ENCODE measurements around the gene PITPNM1. TPM values are rescaled to one million over a fixed set of nuclear protein-coding genes. Genes with fewer than 3 reads are reported as not detected.

Gene PITPNM1
- total RNA-seq, 1 donor from 2014 or later, result 11.5 TPM

GRCh38 chr11:67500484-67500821, 4.7 kb downstream of the PITPNM1 start:
- Mint-ChIP-seq H3K4me3 (ENCODE audit: unreplicated experiment) (no peak overlapping the region), H3K36me3 (ENCODE audit: low read depth, unreplicated experiment) (peaks cover 11% of the 10 kb centered on the region), H3K27me3 (ENCODE audit: unreplicated experiment) (peaks cover 5% of the 10 kb centered on the region), H3K4me1 (ENCODE audit: unreplicated experiment) (peaks cover 4% of the 10 kb centered on the region), H3K27ac (ENCODE audit: unreplicated experiment) (no peak overlapping the region), H3K9me3 (ENCODE audit: unreplicated experiment) (no peaks in the 10 kb centered on the region)
- TF ChIP-seq, protein P1, sequence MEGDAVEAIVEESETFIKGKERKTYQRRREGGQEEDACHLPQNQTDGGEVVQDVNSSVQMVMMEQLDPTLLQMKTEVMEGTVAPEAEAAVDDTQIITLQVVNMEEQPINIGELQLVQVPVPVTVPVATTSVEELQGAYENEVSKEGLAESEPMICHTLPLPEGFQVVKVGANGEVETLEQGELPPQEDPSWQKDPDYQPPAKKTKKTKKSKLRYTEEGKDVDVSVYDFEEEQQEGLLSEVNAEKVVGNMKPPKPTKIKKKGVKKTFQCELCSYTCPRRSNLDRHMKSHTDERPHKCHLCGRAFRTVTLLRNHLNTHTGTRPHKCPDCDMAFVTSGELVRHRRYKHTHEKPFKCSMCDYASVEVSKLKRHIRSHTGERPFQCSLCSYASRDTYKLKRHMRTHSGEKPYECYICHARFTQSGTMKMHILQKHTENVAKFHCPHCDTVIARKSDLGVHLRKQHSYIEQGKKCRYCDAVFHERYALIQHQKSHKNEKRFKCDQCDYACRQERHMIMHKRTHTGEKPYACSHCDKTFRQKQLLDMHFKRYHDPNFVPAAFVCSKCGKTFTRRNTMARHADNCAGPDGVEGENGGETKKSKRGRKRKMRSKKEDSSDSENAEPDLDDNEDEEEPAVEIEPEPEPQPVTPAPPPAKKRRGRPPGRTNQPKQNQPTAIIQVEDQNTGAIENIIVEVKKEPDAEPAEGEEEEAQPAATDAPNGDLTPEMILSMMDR (IDR thresholded peaks at IDR 0.05; ENCODE audit: unreplicated experiment), result no peak
- no peak for DNase-seq (ENCODE audit: low spot score)

DNA sequence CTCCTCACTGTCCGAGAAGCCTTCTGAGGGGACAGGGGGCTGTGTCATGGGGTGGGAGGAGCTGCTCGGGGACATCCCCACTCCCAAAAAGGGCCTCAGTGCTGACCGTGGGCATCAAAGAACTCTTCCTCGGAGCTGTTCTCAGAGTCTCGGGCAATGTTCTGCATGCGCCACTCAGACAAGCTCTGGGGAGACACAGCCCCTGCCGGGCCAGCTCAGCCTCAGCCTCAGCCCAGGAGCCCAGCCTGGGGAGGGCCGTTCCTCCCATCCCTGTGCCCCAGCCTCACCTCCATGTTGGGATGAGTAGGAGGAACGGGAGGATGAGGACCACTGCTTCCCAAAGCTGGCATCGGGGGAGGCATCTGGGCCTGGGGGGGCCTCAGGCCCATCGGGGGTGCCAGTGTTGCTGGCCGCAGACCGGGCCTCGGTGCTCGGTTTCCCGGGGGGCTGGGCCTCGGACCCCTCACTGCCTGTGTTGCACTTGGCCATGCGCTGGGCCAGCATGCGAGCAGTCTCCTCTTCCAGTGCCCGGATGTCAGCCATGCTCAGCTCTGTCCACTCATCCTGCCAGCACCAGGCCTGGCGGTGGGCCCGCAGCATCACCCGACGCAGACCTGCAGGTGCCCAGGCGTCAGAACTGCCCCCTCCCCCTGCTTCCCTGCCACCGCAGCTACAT, 5.2 kb downstream of the PITPNM1 start:
- no peak for DNase-seq (ENCODE audit: low spot score)
- Mint-ChIP-seq H3K9me3 (ENCODE audit: unreplicated experiment) (no peaks in the 10 kb centered on the region), H3K36me3 (ENCODE audit: low read depth, unreplicated experiment) (peaks cover 11% of the 10 kb centered on the region), H3K4me3 (ENCODE audit: unreplicated experiment) (no peak overlapping the region), H3K27me3 (ENCODE audit: unreplicated experiment) (peaks cover 5% of the 10 kb centered on the region), H3K4me1 (ENCODE audit: unreplicated experiment) (peaks cover 3% of the 10 kb centered on the region), H3K27ac (ENCODE audit: unreplicated experiment) (no peak overlapping the region)
- TF ChIP-seq, protein P1 (IDR thresholded peaks at IDR 0.05; ENCODE audit: unreplicated experiment), result no peak

- H3K4me1 Mint-ChIP-seq (ENCODE audit: unreplicated experiment), result peaks cover 3% of the 10 kb centered on the region
- no peak overlapping the region for H3K4me3 Mint-ChIP-seq (ENCODE audit: unreplicated experiment)
- TF ChIP-seq, protein P1 (IDR thresholded peaks at IDR 0.05; ENCODE audit: unreplicated experiment), result no peak
- no peak overlapping the region for H3K27ac Mint-ChIP-seq (ENCODE audit: unreplicated experiment)
- DNase-seq (ENCODE audit: low spot score), result no peak
- H3K36me3 Mint-ChIP-seq (ENCODE audit: low read depth, unreplicated experiment), result peaks cover 11% of the 10 kb centered on the region
- H3K27me3 Mint-ChIP-seq (ENCODE audit: unreplicated experiment), result peaks cover 5% of the 10 kb centered on the region
- H3K9me3 Mint-ChIP-seq (ENCODE audit: unreplicated experiment), result no peaks in the 10 kb centered on the region
Measured at GRCh38 chr11:67498544-67498972, 6.6 kb downstream of the PITPNM1 start.

DNA sequence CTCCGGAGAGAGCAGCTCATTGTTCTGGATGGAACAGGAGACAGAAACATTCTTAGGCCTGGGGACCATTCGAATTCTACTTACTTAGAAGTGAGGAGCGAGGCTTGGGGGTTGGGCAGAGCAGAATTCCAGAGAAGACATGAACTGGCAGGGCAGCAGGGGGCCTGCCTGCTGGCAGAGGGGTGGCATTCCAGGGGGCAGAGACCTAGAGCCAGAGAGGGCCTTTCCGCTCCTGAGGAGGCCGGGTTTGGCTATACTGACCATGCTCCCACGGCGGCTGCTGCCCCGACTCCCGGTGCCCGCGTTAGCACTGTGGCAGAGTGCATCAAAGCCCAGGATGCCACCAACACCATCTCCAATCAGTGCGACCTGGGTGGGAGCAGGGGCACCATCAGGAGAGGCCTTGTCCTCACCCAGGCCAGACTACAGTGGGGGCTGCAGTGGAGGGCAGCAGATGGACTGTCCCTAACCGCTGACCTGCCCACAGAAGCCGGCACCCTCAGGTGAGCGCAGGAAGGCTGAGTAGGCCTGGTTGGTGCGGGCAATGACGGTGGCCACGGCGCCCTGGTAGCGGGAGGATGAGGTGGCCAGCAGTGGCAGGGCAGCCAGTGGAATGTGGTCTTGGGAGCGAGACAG, 7.4 kb downstream of the PITPNM1 start:
- TF ChIP-seq, protein P1 (IDR thresholded peaks at IDR 0.05; ENCODE audit: unreplicated experiment), result no peak
- Mint-ChIP-seq H3K9me3 (ENCODE audit: unreplicated experiment) (no peaks in the 10 kb centered on the region), H3K4me1 (ENCODE audit: unreplicated experiment) (no peaks in the 10 kb centered on the region), H3K27ac (ENCODE audit: unreplicated experiment) (no peak overlapping the region), H3K4me3 (ENCODE audit: unreplicated experiment) (no peak overlapping the region), H3K27me3 (ENCODE audit: unreplicated experiment) (no peaks in the 10 kb centered on the region), H3K36me3 (ENCODE audit: low read depth, unreplicated experiment) (peaks cover 7% of the 10 kb centered on the region)
- no peak for DNase-seq (ENCODE audit: low spot score)

GRCh38 chr11:67496113-67496512, 9.1 kb downstream of the PITPNM1 start:
- TF ChIP-seq, protein P1 (IDR thresholded peaks at IDR 0.05; ENCODE audit: unreplicated experiment), result no peak
- H3K36me3 Mint-ChIP-seq (ENCODE audit: low read depth, unreplicated experiment), result peaks cover 6% of the 10 kb centered on the region
- H3K4me1 Mint-ChIP-seq (ENCODE audit: unreplicated experiment), result no peaks in the 10 kb centered on the region
- DNase-seq (ENCODE audit: low spot score), result no peak
- H3K27ac Mint-ChIP-seq (ENCODE audit: unreplicated experiment), result no peak overlapping the region
- H3K9me3 Mint-ChIP-seq (ENCODE audit: unreplicated experiment), result no peaks in the 10 kb centered on the region
- H3K27me3 Mint-ChIP-seq (ENCODE audit: unreplicated experiment), result no peaks in the 10 kb centered on the region
- no peak overlapping the region for H3K4me3 Mint-ChIP-seq (ENCODE audit: unreplicated experiment)
